Measurements from ENCODE around the gene MBL2.

DNA sequence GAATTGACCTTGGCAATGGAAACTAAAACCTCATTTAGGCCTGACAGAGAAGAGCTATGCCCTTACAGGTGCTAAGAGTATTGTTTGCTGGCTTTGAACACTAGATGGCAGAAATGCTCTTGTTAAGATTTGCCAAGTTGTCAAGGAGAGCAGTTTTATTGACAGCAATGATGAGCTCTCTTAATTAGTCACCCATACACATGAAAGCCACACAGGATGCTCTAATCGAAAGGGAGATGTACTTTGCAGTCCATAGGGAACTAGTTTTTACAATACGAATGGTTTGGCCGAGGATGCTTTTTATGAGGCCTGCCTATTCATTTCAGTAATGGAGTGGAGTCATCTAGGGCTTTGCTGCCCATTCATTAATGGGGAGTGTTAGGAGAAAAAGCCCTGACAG lies 45.4 kb upstream of the MBL2 start:
- no peak for TF ChIP-seq GATA3 (IDR thresholded peaks at IDR 0.05; ENCODE audit: low read depth, low read length)
- TF ChIP-seq GATA2 (IDR thresholded peaks at IDR 0.05; ENCODE audit: low read depth, low read length), result no peak
